B cell (primary cell): ENCODE results near the gene EFNA2. TPM values are rescaled to one million over a fixed set of nuclear protein-coding genes. Genes with fewer than 3 reads are reported as not detected.

ENCODE experiments used
- ATAC-seq: fragments of 200-7000 bp; cut with Tn5 transposase; one replicate; pipeline ENCODE4 v1.10.0; 2021; ENCODE audit warnings: low read depth, mild to moderate bottlenecking, moderate number of reproducible peaks, moderate library complexity
- CTCF ChIA-PET: fragments of 350-600 bp; sonication (Branson Sonifier 250); formaldehyde crosslinking; loops from one replicate; lab custom pipeline; 2021; ENCODE audit warnings: antibody characterized with exemption, inconsistent platforms; lab: Charles Lee
- POLR2A ChIA-PET: fragments of 350-600 bp; sonication (Branson Sonifier 250); formaldehyde crosslinking; loops from one replicate; lab custom pipeline; 2021; ENCODE audit warnings: antibody characterized with exemption; lab: Charles Lee
- DNase-seq: peaks from one replicate; pipeline ENCODE4 v3.0.0; 2013
- H2AFZ ChIP-seq: 2 replicates; pipeline ENCODE4 v1.6.1; 2012; ENCODE audit warnings: mild to moderate bottlenecking, low read depth, low read length; ENCODE audit not compliant: insufficient read depth, poor library complexity, severe bottlenecking
- H3K27ac ChIP-seq, 2 donors: 1 replicate in 1 of 2; 2 replicates in 1 of 2; pipeline ENCODE4 v1.5.1; 2012 to 2013; ENCODE audit warnings: low read length in 2 of 2, mild to moderate bottlenecking in 2 of 2, moderate library complexity in 1 of 2
- H3K27me3 ChIP-seq, 4 experiments: fragments of 200-600 bp in 1 of 4; sonication (generic) in 1 of 4; replicated peaks in 1 of 4; 1 replicate in 2 of 4; 2 replicates in 2 of 4; pipeline versions ENCODE4 v1.6.1 to v1.7.0; 2013 to 2016; ENCODE audit warnings: low read length in 3 of 4, mild to moderate bottlenecking in 2 of 4, mixed read lengths in 1 of 4, moderate library complexity in 1 of 4; ENCODE audit not compliant: insufficient read depth in 4 of 4, control insufficient read depth in 3 of 4; ENCODE audit errors: control extremely low read depth in 1 of 4
- H3K36me3 ChIP-seq, 2 experiments: replicated peaks in 1 of 2; 1 replicate in 1 of 2; 2 replicates in 1 of 2; pipeline versions ENCODE4 v1.6.1 to v1.7.1; 2013; ENCODE audit warnings: low read length in 1 of 2; ENCODE audit not compliant: insufficient read depth in 2 of 2, control insufficient read depth in 1 of 2; ENCODE audit errors: control extremely low read depth in 1 of 2, extremely low read depth in 1 of 2
- H3K4me1 ChIP-seq, 2 donors: fragments of 200-600 bp in 1 of 2; sonication (generic) in 1 of 2; 1 replicate in 1 of 2; 2 replicates in 1 of 2; pipeline versions ENCODE4 v1.5.1 to v1.6.1; 2013 to 2017; ENCODE audit warnings: low read length in 2 of 2; ENCODE audit not compliant: control insufficient read depth in 2 of 2, insufficient read depth in 2 of 2
- H3K4me2 ChIP-seq: replicated peaks from 2 replicates; pipeline ENCODE3; 2012; ENCODE audit warnings: mild to moderate bottlenecking, low read depth, low read length; ENCODE audit not compliant: poor library complexity, severe bottlenecking
- H3K4me3 ChIP-seq, 5 experiments: fragments of 200-600 bp in 1 of 5; sonication (generic) in 1 of 5; 1 replicate in 3 of 5; 2 replicates in 2 of 5; pipeline versions ENCODE4 v1.5.1 to v1.7.0; 2011 to 2016; ENCODE audit warnings: low read length in 4 of 5, mild to moderate bottlenecking in 4 of 5, low read depth in 2 of 5, control low read depth in 1 of 5, moderate library complexity in 1 of 5; ENCODE audit not compliant: insufficient read depth in 1 of 5; ENCODE audit errors: control extremely low read depth in 1 of 5, extremely low read depth in 1 of 5
- H3K79me2 ChIP-seq: fragments of 200-600 bp; sonication (generic); one replicate; pipeline ENCODE4 v1.6.0; 2016; ENCODE audit warnings: low read length; ENCODE audit not compliant: control insufficient read depth, insufficient read depth
- H3K9ac ChIP-seq: fragments of 200-600 bp; sonication (generic); 2 replicates; pipeline ENCODE4 v1.6.1; 2017; ENCODE audit warnings: mild to moderate bottlenecking, low read length, moderate library complexity
- H3K9me3 ChIP-seq, 3 donors: one replicate each; pipeline versions ENCODE4 v1.6.1 to v1.7.1; 2013; ENCODE audit warnings: low read length in 2 of 3; ENCODE audit not compliant: control insufficient read depth in 2 of 3, insufficient read depth in 1 of 3; ENCODE audit errors: control extremely low read depth in 1 of 3
- H4K20me1 ChIP-seq: 2 replicates; pipeline ENCODE4 v1.6.0; 2012; ENCODE audit warnings: mild to moderate bottlenecking, low read length; ENCODE audit not compliant: insufficient read depth, control insufficient read depth, poor library complexity, severe bottlenecking
- H3K27ac Mint-ChIP-seq: one replicate; pipeline ENCODE4 v1.8.0; 2021; ENCODE audit warnings: mixed read lengths
- H3K27me3 Mint-ChIP-seq: one replicate; pipeline ENCODE4 v1.8.0; 2021; ENCODE audit warnings: mixed read lengths
- H3K4me1 Mint-ChIP-seq: one replicate; pipeline ENCODE4 v1.8.0; 2021; ENCODE audit warnings: mixed read lengths
- H3K4me3 Mint-ChIP-seq: one replicate; pipeline ENCODE4 v1.8.0; 2021; ENCODE audit warnings: mixed read lengths
- H3K9me3 Mint-ChIP-seq: one replicate; pipeline ENCODE4 v1.8.0; 2022; ENCODE audit warnings: mixed read lengths; ENCODE audit not compliant: insufficient read depth
- EZH2 ChIP-seq: IDR thresholded peaks from 2 replicates; pipeline ENCODE4 v1.6.1; 2012; ENCODE audit warnings: borderline replicate concordance, low read depth, mild to moderate bottlenecking, moderate library complexity, low read length; ENCODE audit not compliant: insufficient read depth, poor library complexity, severe bottlenecking
- WGBS: methylation state at CpG from one replicate; pipeline ENCODE4 v1.1.5; 2013; ENCODE audit warnings: missing lambda C conversion rate; ENCODE audit not compliant: insufficient coverage; 5-methylcytosine and 5-hydroxymethylcytosine counted together
- intact Hi-C: fragments of 100-400 bp; cut with micrococcal nuclease; formaldehyde crosslinking; loops from one replicate; pipeline ENCODE4 v1.10.0; 2022
- polyA plus RNA-seq: library from polyadenylated mRNA; depleted of rRNA; stranded (reverse); fragments of >200 nt; gene quantifications from 2 replicates; pipeline ENCODE4 v1.2.3, GENCODE V29; 2012
- total RNA-seq, 2 donors: library from RNA; stranded (reverse); fragments of 120-200 nt in 1 of 2; gene quantifications; 1 replicate in 1 of 2; 2 replicates in 1 of 2; pipeline versions ENCODE4 v1.2.3 to v1.2.4, GENCODE V29; 2013 to 2022
- TF ChIP-seq, protein P1 (sequence below): fragments of 200-600 bp; IDR thresholded peaks from one replicate; pipeline ENCODE4 v1.8.0; 2022; ENCODE audit warnings: antibody characterized with exemption, mild to moderate bottlenecking

EFNA2 gene
- total and polyA plus RNA-seq, 2 donors (not counting 1 experiment from before 2014, with no cell fraction given) = not detected

DNA sequence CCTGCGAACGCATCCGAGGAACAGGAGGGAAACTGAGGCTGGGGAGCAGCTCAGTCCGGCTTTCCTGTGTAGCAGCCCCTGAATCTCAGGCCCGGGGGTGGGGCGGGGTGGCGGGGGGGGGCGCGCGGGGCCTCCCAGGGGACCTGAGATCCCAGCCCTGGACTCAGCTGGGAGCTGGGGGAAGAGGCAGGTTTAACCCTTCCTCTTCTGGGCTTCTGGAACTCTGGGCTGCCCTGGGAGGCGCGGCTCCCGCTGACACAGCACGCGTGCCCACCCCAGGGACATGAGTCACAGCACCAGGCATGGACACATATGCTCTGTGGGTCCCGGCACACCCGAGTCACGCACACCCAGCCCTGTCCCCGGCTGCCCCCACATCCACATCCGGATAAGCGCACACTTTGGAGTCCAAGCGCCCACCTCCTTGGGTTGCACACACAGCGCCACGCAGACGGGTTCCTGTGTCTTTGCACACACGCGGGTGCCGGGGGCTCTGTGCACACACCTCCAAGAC lies 20.0 kb upstream of the EFNA2 start:
- Histone ChIP-seq H2AFZ (peak overlapping the region; percentile 48), H3K27me3 (no peaks in the 10 kb centered on the region), H3K27ac (peak overlapping the region; percentile 96 to 99), H3K4me2 (peak overlapping the region; percentile 83), H3K79me2 (peaks cover 48% of the 10 kb centered on the region), H3K36me3 (peaks cover 0 to 8% of the 10 kb centered on the region in 2 experiments), H3K4me3 (peak overlapping the region in 4 of 5 experiments; percentile 48 to 64 (median 58)), H3K4me1 (peaks cover 72 to 84% of the 10 kb centered on the region in 2 donors), H3K9ac (peak overlapping the region; percentile 57), H4K20me1 (peaks cover 33% of the 10 kb centered on the region), H3K9me3 (no peaks in the 10 kb centered on the region)
- no peaks in the 10 kb centered on the region for H3K9me3 Mint-ChIP-seq
- ATAC-seq (peak; percentile 0), DNase-seq (no peak)
- no peaks in the 10 kb centered on the region for H3K27me3 Mint-ChIP-seq
- peak overlapping the region; percentile 95 for H3K4me3 Mint-ChIP-seq
- peak overlapping the region; percentile 100 for H3K27ac Mint-ChIP-seq
- intact Hi-C loops = loop anchor here (1.0 to 5.0 kb wide), 3 partner anchors 16 to 163 kb away; partner anchors contain the start of gene GPX4
- 15% methylated on average over 21 of the region's 28 CpGs for WGBS
- CTCF ChIA-PET = interaction anchor here (1.2 to 10.0 kb wide), 10 partner anchors 10 to 227 kb away, joined by 3 to 658 read pairs (median 4); partner anchors contain the start of genes ATP5F1D and FAM174C
- POLR2A ChIA-PET = interaction anchor here (0.6 to 11.0 kb wide), 7 partner anchors 9 to 356 kb away, joined by 3 to 402 read pairs (median 5); partner anchors contain the start of genes ATP5F1D, MIDN and WDR18
- peaks cover 76% of the 10 kb centered on the region for H3K4me1 Mint-ChIP-seq
- no peak for TF ChIP-seq EZH2
- TF ChIP-seq, protein P1, sequence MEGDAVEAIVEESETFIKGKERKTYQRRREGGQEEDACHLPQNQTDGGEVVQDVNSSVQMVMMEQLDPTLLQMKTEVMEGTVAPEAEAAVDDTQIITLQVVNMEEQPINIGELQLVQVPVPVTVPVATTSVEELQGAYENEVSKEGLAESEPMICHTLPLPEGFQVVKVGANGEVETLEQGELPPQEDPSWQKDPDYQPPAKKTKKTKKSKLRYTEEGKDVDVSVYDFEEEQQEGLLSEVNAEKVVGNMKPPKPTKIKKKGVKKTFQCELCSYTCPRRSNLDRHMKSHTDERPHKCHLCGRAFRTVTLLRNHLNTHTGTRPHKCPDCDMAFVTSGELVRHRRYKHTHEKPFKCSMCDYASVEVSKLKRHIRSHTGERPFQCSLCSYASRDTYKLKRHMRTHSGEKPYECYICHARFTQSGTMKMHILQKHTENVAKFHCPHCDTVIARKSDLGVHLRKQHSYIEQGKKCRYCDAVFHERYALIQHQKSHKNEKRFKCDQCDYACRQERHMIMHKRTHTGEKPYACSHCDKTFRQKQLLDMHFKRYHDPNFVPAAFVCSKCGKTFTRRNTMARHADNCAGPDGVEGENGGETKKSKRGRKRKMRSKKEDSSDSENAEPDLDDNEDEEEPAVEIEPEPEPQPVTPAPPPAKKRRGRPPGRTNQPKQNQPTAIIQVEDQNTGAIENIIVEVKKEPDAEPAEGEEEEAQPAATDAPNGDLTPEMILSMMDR = no peak
